H1 (cell line): ENCODE results near the gene IGF2BP3. TPM values are rescaled to one million over a fixed set of nuclear protein-coding genes. Genes with fewer than 3 reads are reported as not detected.

Source experiments
- CTCF ChIA-PET: fragments of 300-600 bp; sonication (Branson Sonifier 250); formaldehyde crosslinking; loops from one replicate; lab custom pipeline; 2021; ENCODE audit not compliant: partially characterized antibody; lab: Charles Lee
- POLR2A ChIA-PET: fragments of 300-600 bp; sonication (Branson Sonifier 250); formaldehyde crosslinking; loops from one replicate; lab custom pipeline; 2021; ENCODE audit warnings: inconsistent platforms; ENCODE audit not compliant: partially characterized antibody; lab: Charles Lee
- DNase-seq, 2 experiments: peaks; one replicate each; pipeline versions ENCODE4 v3.0.0 to v3.0.0-alpha.2; 2010 to 2022; ENCODE audit warnings: low spot score in 2 of 2, low read depth in 1 of 2, mixed read lengths in 1 of 2
- FAIRE-seq: peaks from 2 replicates; lab custom pipeline; 2011; peaks lifted over from hg19 to GRCh38; lab: Jason Lieb, UNC
- H2AFZ ChIP-seq: 2 replicates; pipeline ENCODE4 v1.8.1; 2012; ENCODE audit warnings: low read length, inconsistent platforms
- H2AK5ac ChIP-seq: 2 replicates; pipeline ENCODE4 v1.6.1; 2013; ENCODE audit warnings: low read depth, low read length
- H2BK120ac ChIP-seq: replicated peaks from 2 replicates; pipeline ENCODE3; 2013; ENCODE audit warnings: low read depth, low read length, inconsistent platforms
- H2BK12ac ChIP-seq: 2 replicates; pipeline ENCODE4 v1.6.1; 2013; ENCODE audit warnings: low read depth, low read length
- H2BK15ac ChIP-seq: 2 replicates; pipeline ENCODE4 v1.6.1; 2013; ENCODE audit warnings: low read length
- H2BK20ac ChIP-seq: 2 replicates; pipeline ENCODE4 v1.6.1; 2013; ENCODE audit warnings: low read length
- H2BK5ac ChIP-seq: 2 replicates; pipeline ENCODE4 v1.6.1; 2013; ENCODE audit warnings: low read depth, low read length
- H3K14ac ChIP-seq: 2 replicates; pipeline ENCODE4 v1.6.1; 2013; ENCODE audit warnings: inconsistent platforms; ENCODE audit not compliant: insufficient read length
- H3K18ac ChIP-seq: 2 replicates; pipeline ENCODE4 v1.6.1; 2013; ENCODE audit warnings: low read length; ENCODE audit errors: extremely low read depth
- H3K23ac ChIP-seq: 2 replicates; pipeline ENCODE4 v1.6.1; 2013; ENCODE audit warnings: inconsistent platforms; ENCODE audit not compliant: insufficient read length
- H3K23me2 ChIP-seq: 2 replicates; pipeline ENCODE4 v1.6.1; 2013; ENCODE audit warnings: low read depth, low read length
- H3K27ac ChIP-seq: 2 replicates; pipeline ENCODE4 v1.6.1; 2011; ENCODE audit warnings: low read depth, low read length, inconsistent platforms
- H3K27me3 ChIP-seq, 4 experiments: replicated peaks in 1 of 4; 1 replicate in 1 of 4; 2 replicates in 3 of 4; pipeline versions ENCODE4 v1.6.1 to v1.8.1; 2011 to 2013; ENCODE audit warnings: low read length in 3 of 4, mild to moderate bottlenecking in 3 of 4, inconsistent platforms in 2 of 4, mixed read lengths in 2 of 4, moderate library complexity in 1 of 4; ENCODE audit not compliant: control insufficient read depth in 3 of 4, insufficient read depth in 3 of 4; ENCODE audit errors: extremely low read depth in 1 of 4
- H3K36me3 ChIP-seq, 4 experiments: 2 replicates each; pipeline versions ENCODE4 v1.6.1 to v1.8.1; 2011 to 2013; ENCODE audit warnings: mild to moderate bottlenecking in 4 of 4, low read length in 3 of 4, moderate library complexity in 2 of 4, control low read depth in 1 of 4, inconsistent platforms in 1 of 4; ENCODE audit not compliant: insufficient read depth in 4 of 4, control insufficient read depth in 2 of 4
- H3K4ac ChIP-seq: replicated peaks from 2 replicates; pipeline ENCODE3; 2013; ENCODE audit warnings: low read length, low read depth, mixed read lengths, inconsistent platforms; ENCODE audit not compliant: insufficient read length
- H3K4me1 ChIP-seq, 4 experiments: replicated peaks in 1 of 4; 1 replicate in 1 of 4; 2 replicates in 3 of 4; pipeline versions ENCODE4 v1.6.1 to v1.8.1; 2011 to 2013; ENCODE audit warnings: low read length in 3 of 4, inconsistent platforms in 2 of 4, mixed read lengths in 1 of 4; ENCODE audit not compliant: insufficient read depth in 4 of 4, control insufficient read depth in 3 of 4
- H3K4me2 ChIP-seq, 2 experiments: 2 replicates each; pipeline versions ENCODE4 v1.6.1 to v1.8.1; 2011 to 2013; ENCODE audit warnings: low read depth in 2 of 2, low read length in 2 of 2, control low read depth in 1 of 2, inconsistent platforms in 1 of 2, mild to moderate bottlenecking in 1 of 2; ENCODE audit not compliant: insufficient read depth in 1 of 2
- H3K4me3 ChIP-seq, 4 experiments: fragments of 200-600, 300-600 bp in 1 of 4; sonication (generic), shearing (Covaris generic), sonication (Bioruptor Twin) in 1 of 4; 2 replicates each; pipeline versions ENCODE4 v1.5.1 to v1.8.1; 2011 to 2016; ENCODE audit warnings: low read length in 4 of 4, low read depth in 3 of 4, control low read depth in 2 of 4, inconsistent platforms in 2 of 4, mild to moderate bottlenecking in 2 of 4, mixed read lengths in 1 of 4, moderate library complexity in 1 of 4; ENCODE audit not compliant: insufficient read depth in 2 of 4; ENCODE audit errors: extremely low read depth in 1 of 4
- H3K56ac ChIP-seq: replicated peaks from 2 replicates; pipeline ENCODE3; 2013; ENCODE audit warnings: low read depth, mild to moderate bottlenecking, mixed read lengths, low read length, inconsistent platforms; ENCODE audit not compliant: insufficient read length
- H3K79me1 ChIP-seq: 2 replicates; pipeline ENCODE4 v1.6.1; 2013; ENCODE audit warnings: low read depth, low read length, control low read depth
- H3K79me2 ChIP-seq, 2 experiments: 2 replicates each; pipeline versions ENCODE4 v1.6.1 to v1.8.1; 2012 to 2013; ENCODE audit warnings: low read length in 2 of 2, mild to moderate bottlenecking in 2 of 2, inconsistent platforms in 1 of 2; ENCODE audit not compliant: insufficient read depth in 2 of 2, control insufficient read depth in 1 of 2
- H3K9ac ChIP-seq, 4 experiments: replicated peaks in 1 of 4; 1 replicate in 1 of 4; 2 replicates in 3 of 4; pipeline versions ENCODE4 v1.6.1 to v1.8.1; 2011 to 2013; ENCODE audit warnings: low read depth in 3 of 4, low read length in 3 of 4, control low read depth in 2 of 4, mild to moderate bottlenecking in 2 of 4, moderate library complexity in 2 of 4, inconsistent platforms in 1 of 4; ENCODE audit errors: extremely low read depth in 1 of 4
- H3K9me3 ChIP-seq, 2 experiments: 2 replicates each; pipeline versions ENCODE4 v1.6.1 to v1.8.1; 2012 to 2013; ENCODE audit warnings: mild to moderate bottlenecking in 2 of 2, moderate library complexity in 2 of 2, control low read depth in 1 of 2, inconsistent platforms in 1 of 2, low read depth in 1 of 2, low read length in 1 of 2, mixed read lengths in 1 of 2; ENCODE audit not compliant: insufficient read depth in 2 of 2
- H4K20me1 ChIP-seq, 2 experiments: replicated peaks in 1 of 2; 2 replicates each; pipeline versions ENCODE3 to v1.8.1; 2011 to 2013; ENCODE audit warnings: inconsistent platforms in 2 of 2, low read length in 2 of 2, mild to moderate bottlenecking in 1 of 2; ENCODE audit not compliant: insufficient read depth in 2 of 2, control insufficient read depth in 1 of 2
- H4K5ac ChIP-seq: 2 replicates; pipeline ENCODE4 v1.6.1; 2013; ENCODE audit warnings: low read length, low read depth, mixed read lengths, inconsistent platforms; ENCODE audit not compliant: insufficient read length
- H4K8ac ChIP-seq: 2 replicates; pipeline ENCODE4 v1.8.0; 2013; ENCODE audit warnings: mild to moderate bottlenecking, moderate library complexity, low read length, inconsistent platforms; ENCODE audit not compliant: insufficient read depth; ENCODE audit errors: extremely low read depth
- H4K91ac ChIP-seq: replicated peaks from 2 replicates; pipeline ENCODE3; 2013; ENCODE audit warnings: low read length, mixed read lengths, inconsistent platforms; ENCODE audit not compliant: insufficient read length
- GTF2F1 ChIP-seq: IDR thresholded peaks from 2 replicates; pipeline ENCODE4 v1.6.1; 2012; ENCODE audit warnings: low read depth, low read length, improper control_type of control experiment, borderline replicate concordance
- WGBS, 2 experiments: shearing (Covaris generic) in 1 of 2; methylation state at CpG; one replicate each; pipeline versions ENCODE4 v1.1.6 to v1.1.7; 2013 to 2015; ENCODE audit warnings: low lambda C conversion rate in 2 of 2, mixed read lengths in 2 of 2, inconsistent platforms in 1 of 2, low coverage in 1 of 2, missing lambda C conversion rate in 1 of 2; ENCODE audit not compliant: insufficient replicate concordance in 2 of 2, insufficient coverage in 1 of 2, insufficient read length in 1 of 2; ENCODE audit errors: extremely low coverage in 1 of 2, missing lambda C conversion rate in 1 of 2; 5-methylcytosine and 5-hydroxymethylcytosine counted together
- polyA plus RNA-seq, 7 experiments: library from polyadenylated mRNA; depleted of rRNA in 3 of 7; stranded (reverse) in 5 of 7; unstranded in 2 of 7; fragments of >200 nt in 5 of 7; fragments of 200-250 nt in 2 of 7; gene quantifications; 1 replicate in 5 of 7; 2 replicates in 1 of 7; 4 replicates in 1 of 7; pipeline versions ENCODE4 v1.2.1 to v1.2.3, GENCODE V29; 2011 to 2013; ENCODE audit warnings: missing spikeins in 2 of 7, mixed read lengths in 2 of 7
- total RNA-seq: library from RNA; stranded (reverse); fragmentation: NEBNext Ultra II Directional; extraction: Animal tissue kit (Norgen Biotek cat#: 25700); gene quantifications from 2 replicates; pipeline ENCODE4 v1.2.1, GENCODE V29; 2021

Gene IGF2BP3
- total and polyA plus RNA-seq, 2 of the 8 experiments (the other 6 are each of a cell fraction or from before 2014, with no cell fraction given), result 66.3 to 193 TPM

GRCh38 chr7:23405240-23405618, 65.1 kb downstream of the IGF2BP3 start:
- Histone ChIP-seq H2BK15ac (no peak overlapping the region), H3K27me3 (no peaks in the 10 kb centered on the region), H3K4me1 (peaks cover 0 to 2% (median 0%) of the 10 kb centered on the region in 4 experiments; a peak in 1 of 7 replicates), H4K5ac (no peak overlapping the region), H4K91ac (no peak overlapping the region), H2AK5ac (no peak overlapping the region), H3K4me3 (no peak overlapping the region), H3K27ac (no peak overlapping the region), H4K20me1 (peaks cover 5 to 12% of the 10 kb centered on the region in 2 experiments), H3K23ac (no peak overlapping the region), H3K9me3 (peaks cover 0 to 5% of the 10 kb centered on the region in 2 experiments; a peak in 1 of 4 replicates), H2BK12ac (no peak overlapping the region), H4K8ac (no peak overlapping the region), H3K79me1 (peaks cover 6% of the 10 kb centered on the region; the same call in 1 of the 2 replicates), H3K14ac (no peak overlapping the region), H2BK120ac (no peak overlapping the region), H3K18ac (no peak overlapping the region), H3K4ac (no peak overlapping the region), H3K36me3 (peaks cover 2 to 73% (median 38%) of the 10 kb centered on the region in 4 experiments), H3K79me2 (peaks cover 0 to 95% of the 10 kb centered on the region in 2 experiments; a peak in 3 of 4 replicates), H2AFZ (no peak overlapping the region), H2BK20ac (no peak overlapping the region), H3K23me2 (no peaks in the 10 kb centered on the region), H3K56ac (no peak overlapping the region), H2BK5ac (no peak overlapping the region), H3K4me2 (no peak overlapping the region), H3K9ac (no peak overlapping the region)
- DNase-seq, result no peak
- CTCF ChIA-PET, result no interaction called here
- WGBS, 2 experiments, result 82% methylated on average over 2 of the region's 3 CpGs; no CpG with 5 or more reads in 1 of the 2 experiments
- no peak for FAIRE-seq
- POLR2A ChIA-PET, result no interaction called here
- TF ChIP-seq GTF2F1, result no peak
